ENCODE results near the gene MRPS6.

The MRPS6 gene

DNA sequence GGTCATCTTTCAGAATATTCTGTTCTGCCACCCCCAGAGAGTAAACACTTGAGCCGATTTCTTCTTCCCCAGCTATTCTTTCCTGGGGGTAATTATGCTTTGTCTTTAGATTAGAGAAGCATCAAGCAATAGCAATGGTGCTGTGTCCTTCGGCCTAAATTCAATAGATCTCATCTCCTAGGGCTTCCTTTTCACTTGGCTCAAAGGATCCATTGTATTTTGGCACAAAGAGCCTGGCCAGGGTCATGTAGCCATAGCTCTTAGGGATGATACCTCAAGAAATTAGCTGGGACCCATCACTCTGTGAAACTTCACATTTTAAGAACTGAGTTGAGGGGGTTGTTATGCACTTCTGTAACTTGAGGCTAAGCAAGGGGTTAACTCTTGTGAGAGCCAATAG is 27.0 kb downstream of the MRPS6 start:
- DNase-seq (ENCODE audit: low read depth) = no peak

DNA sequence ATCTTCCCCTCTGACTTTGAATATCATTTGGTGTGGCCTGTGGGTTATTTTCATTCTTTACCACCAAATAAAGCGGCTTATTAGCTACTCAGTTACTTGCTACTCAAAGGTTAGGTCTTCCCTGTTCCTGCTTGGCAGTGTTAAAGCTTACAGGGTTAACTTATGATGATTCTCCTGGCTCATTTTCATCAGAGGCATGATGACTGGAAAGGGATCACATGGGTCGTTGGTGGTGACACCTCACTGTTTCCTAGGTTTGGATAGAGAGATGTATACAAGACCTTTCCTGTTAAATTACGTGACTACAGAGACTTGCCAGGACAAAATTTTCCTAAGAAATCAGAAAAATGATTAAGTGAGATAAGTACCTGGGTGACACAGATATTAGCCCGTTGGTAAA is 27.4 kb downstream of the MRPS6 start:
- no peak for DNase-seq (ENCODE audit: low read depth)

DNA sequence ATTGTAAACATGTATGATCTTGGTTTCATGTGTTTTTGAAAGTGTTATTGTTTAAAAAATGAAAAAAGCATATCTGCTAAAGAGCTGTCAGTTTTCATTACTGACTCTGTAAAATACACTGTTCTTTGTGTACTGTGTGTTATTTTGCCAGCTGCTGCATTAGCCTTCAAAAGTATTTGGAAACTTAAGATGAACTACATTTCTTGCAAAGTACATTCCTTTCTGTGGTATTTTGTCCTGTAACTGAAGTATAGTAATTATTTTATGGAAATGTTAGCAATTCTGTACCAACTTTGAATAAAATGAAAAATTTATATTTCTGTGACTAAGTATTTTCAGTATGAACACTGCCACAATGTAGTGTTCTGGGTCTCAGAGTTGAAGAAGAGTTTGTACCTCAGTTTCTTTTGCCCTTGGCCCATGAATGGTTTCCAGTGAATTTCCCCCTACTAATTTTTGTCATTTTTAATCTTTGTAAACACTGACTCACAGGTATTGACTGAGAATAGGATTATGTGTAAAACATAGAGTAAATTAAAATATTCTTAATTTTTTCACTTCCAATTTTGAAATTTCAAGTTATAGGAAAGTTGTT is 32.7 kb downstream of the MRPS6 start:
- DNase-seq (ENCODE audit: low read depth) = no peak

DNA sequence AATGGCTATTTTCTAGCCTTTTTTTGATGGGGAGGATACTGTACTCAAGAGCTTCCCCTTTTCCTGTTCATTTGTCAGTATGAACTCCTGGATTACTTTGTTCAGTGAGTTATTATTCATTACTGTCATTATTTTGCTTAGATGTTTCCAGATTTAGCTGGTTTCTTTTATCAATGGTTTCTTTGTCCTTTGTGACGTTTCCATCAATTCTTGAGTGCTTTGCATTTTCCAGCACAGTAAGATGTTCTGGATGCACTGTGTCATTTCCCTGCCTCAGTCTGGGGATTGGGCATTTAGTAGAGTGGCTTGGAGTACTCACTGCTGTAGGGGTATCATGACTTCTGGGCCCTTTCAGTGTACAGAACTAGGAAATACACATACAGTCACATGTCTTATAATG is 34.2 kb downstream of the MRPS6 start:
- no peak for DNase-seq (ENCODE audit: low read depth)

DNA sequence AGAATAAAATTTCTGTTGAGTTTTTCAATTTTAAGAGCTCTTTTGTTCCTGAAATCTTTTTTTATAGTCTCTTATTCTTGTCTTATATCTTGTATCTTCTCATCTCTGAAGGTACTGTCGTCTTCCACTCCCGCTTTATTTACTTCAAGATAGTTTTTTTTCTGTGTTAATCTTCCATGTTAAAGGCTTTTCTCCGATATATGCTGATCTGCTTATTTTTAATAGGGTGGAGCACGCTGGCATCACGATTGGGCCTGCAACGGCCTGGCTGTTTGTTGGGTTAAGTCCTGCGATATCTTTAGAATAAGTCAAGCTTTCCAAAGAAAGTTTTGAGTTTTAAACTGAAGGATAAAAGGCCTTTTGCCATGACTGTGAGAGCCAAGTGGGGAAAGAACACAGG is 35.7 kb downstream of the MRPS6 start:
- no peak for DNase-seq (ENCODE audit: low read depth)

DNA sequence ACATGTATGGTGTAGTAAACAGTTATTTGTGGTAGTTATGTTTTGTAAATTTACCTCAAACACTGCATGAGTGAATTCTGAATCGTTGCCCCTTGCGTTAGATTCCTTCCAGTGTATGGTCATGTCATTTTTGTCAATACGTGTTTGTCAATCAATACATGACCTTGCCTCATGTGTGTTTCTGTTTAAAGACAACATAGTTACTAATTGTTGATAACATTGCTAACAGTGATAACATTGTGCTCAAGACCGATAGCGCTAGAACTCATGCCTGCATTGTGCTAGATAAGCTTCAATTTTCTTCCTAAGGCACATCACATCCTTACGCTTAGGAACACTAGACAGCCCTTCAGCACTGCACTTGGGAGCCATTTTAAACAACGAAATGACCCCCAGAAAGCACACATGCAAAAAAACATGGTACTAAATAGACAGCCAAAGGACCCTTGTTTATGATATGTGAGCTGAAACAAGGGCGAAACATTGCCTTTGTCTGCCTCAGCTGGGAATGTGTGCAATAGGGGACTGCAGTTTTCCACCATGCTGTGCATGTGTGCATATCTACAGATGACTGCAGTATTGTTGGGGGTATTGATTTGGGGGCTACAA is 37.3 kb downstream of the MRPS6 start:
- DNase-seq (ENCODE audit: low read depth) = no peak

DNA sequence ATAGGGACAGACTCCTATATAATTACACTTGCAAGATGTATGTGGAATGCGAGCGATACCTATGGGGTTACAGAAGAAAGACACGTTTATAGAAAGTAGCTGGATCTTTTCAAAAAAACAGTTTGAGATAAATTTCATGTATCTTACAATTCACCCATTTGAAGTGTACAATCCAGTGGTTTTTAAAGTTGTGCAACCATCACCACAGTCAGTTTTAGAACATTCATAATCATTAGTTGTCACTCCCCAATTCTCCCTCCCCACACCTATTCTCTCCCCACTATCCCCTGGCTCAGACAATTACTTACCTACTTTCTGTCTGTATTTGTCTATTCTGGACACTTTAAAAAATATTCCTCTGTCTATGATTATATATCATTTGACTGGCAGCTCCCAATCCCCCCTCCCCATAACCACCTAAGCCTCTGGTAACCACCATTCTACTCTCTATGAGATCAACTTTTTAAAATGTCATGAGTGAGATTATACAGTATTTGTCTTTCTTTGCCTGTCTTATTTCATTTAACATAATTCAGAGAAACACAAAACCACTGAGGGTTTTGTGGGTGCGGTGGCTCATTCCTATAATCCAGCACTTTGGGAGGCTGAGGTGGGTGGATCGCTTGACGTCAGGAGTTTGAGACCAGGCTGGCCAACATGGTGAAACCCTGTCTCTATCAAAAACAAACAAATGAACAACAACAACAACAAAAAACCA is 39.1 kb downstream of the MRPS6 start:
- DNase-seq (ENCODE audit: low read depth) = no peak

DNA sequence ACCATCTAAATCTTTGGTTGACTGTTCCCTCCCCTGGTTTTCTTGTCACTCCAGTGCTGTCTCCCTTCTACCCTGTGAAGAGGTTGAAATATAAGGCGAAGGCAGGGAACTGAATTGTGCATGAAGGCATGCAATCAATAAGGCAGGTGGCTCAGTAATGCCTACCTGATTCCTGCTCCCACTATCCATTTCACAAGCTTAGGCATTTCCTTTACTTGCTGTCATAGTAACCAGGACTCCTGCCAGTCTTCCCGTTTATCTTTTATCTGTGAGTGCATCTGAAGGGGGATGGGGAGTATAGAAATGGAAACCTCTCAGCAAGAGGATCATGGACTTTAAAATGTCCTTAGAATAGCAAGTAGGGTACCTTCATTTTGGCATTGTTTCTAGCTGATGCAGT is 40.5 kb downstream of the MRPS6 start:
- no peak for DNase-seq (ENCODE audit: low read depth)

DNA sequence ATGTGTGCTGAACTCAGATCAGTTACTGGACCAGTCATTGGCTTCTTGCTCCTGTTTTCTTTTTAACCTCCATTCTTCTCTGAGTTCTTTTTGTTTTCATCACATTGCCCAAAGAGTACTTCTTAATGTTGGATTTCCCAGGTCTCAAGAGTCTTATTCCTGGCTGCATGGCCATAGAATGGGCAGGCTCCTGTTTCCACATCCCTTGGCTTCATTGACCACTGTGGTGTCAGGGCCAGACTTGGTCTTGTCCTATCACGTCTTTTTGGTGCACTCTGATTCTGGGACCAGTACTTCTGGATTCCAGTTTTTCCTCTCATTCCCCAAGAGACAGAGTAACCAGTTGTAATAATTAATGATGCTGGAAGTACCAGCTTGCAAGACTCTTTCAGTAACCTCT is 41.8 kb downstream of the MRPS6 start:
- no peak for DNase-seq (ENCODE audit: low read depth)

DNA sequence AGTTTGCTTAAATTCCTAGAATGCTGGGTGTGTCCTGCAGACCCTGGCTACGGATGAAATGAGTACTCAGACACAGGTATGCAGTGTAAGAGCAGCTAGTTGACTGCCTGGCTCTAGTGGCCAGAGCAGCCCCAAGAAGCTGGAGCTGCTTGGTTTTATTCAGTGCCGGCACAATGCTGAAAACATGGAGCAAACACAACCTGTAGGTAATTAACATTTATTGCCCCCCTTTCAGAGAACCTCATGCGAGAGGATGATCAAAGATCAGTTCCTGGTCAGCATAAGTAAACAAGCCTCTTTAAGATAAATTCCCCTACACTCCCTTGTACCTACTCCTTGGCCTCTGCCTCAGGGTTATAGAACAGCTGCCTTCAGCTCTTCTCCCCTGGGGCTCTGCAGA is 43.2 kb downstream of the MRPS6 start:
- no peak for DNase-seq (ENCODE audit: low read depth)

DNA sequence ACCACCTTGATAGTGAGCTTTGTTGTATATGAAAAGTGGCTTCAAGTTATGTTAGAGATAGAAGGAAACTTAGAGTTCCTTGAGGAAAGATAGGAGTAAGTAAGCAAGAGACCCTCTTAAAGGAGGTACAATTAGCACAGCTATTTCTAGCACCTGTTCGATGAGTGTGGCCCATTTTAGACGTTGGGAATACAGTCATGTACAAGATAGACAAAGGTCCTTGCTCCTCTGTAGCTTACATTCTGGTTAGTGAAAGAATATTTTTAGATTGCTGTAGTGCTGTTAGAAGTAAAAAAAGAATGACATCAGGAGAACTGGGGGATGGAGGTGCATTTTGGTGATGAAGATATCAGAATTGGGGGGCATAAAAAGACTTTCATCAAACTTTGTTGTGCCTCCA is 47.5 kb downstream of the MRPS6 start:
- no peak for DNase-seq (ENCODE audit: low read depth)

DNA sequence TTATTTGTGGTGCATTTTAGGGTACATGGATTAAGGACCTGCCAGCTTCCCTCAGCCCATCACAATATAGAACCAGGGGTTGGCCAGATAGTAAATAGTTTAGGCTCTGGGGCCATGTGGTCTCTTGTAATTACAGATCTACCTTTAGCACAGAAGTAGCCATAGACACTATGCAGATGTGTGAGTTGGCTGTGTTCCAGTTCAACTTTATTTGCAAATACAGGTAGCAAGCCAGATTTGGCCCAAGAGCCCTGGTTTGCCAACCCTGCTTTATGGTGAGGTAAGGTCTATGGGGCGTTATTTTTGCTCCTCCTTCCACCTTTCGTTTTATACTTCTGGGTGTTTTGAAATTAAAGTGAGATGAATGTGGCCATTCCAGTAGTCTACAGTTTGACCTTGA is 48.7 kb downstream of the MRPS6 start:
- no peak for DNase-seq (ENCODE audit: low read depth)

DNA sequence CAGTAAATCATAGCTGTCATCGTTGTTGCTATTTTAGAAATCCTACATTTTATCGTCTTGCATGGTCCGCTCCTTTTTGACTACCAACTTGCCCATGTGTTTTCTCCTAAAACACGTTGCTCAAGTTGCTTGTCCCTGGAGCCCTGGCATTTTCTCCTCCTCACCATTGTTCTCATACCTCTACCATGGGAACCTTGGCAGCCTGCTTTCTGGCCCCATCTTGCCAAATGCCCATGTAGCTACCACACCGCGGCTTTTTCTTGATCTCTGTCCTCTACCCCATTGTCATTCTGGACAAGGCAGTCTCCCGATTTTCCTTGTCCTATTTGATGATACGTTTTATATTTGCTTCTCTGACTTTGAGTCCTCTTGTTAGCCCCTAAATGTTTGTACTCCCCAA is 50.2 kb downstream of the MRPS6 start:
- no peak for DNase-seq (ENCODE audit: low read depth)

DNA sequence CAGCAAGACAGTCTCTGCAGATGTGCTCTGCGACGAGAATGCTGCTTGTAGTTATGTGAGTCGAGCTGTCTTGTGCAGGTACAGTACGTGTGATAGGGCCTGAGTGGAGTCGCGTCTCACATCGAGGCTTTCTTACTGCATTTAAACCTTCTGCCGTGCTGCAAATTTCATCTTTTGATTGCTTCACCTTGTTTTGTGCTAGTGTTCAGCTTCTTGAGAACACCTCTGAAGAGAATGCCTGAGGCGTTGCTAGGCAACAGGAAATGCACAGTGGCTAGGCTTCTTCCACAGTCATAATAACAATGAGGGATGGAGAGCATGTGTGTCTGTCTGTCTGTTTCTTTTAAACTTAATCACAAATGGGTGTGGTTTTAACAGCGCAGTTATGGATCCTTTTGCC is 52.9 kb downstream of the MRPS6 start:
- no peak for DNase-seq (ENCODE audit: low read depth)

DNA sequence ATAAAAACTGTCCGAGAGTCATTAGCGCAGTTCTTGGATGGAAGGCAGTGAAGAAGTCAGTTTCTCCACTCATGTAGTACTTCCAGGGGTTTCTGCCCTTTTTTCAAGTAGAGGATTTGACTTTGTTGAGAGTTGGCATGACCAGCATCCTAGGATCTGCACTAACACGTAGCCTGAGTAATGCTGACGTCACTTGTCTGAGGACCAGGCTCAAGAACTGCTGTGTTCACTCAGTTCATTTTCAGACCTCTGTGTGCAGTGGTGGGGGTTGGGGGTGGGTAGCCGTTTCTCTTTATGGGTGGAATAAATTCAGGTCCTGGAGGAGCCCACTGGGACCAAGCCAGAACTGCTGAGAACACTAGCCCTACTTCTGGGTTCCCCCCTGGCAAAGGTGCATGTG is 53.3 kb downstream of the MRPS6 start:
- DNase-seq (ENCODE audit: low read depth) = no peak

DNA sequence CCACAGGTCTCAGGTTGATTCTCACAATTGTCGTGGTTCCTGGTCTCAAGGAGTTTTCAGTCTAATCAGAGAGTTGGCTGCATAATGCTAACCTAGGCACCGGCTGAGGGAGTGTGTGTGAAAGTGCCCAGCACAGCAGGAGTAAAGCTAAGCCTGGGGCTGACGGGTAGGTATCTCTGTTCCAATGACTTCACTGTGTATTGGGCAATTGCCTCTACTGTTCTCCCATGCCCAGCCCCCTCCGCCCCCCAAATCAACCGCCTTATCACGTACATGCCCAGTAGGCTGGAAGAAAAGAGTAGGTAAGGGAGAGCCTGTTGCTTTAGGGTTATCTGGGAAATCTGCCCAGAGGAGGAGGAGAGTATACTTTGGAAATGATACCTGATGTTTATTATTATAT is 54.7 kb downstream of the MRPS6 start:
- no peak for DNase-seq (ENCODE audit: low read depth)

DNA sequence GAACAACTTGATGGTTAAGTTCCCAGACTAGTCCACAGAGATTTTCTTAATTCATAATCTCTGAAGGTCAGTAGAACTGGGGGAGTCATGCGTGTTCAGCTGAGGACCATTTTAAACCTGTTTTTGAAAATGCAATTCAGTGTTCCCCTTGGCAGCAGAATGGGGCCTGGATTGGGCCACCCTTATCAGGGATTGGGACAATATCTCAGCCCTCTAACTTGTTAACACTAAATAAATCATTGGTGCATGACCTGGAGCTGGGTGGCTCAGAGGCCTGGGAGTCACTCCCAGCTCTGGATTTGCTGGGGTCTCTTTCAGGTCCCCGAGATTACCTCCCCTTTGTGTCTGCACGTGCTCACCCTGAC is 55.3 kb downstream of the MRPS6 start:
- no peak for DNase-seq (ENCODE audit: low read depth)

DNA sequence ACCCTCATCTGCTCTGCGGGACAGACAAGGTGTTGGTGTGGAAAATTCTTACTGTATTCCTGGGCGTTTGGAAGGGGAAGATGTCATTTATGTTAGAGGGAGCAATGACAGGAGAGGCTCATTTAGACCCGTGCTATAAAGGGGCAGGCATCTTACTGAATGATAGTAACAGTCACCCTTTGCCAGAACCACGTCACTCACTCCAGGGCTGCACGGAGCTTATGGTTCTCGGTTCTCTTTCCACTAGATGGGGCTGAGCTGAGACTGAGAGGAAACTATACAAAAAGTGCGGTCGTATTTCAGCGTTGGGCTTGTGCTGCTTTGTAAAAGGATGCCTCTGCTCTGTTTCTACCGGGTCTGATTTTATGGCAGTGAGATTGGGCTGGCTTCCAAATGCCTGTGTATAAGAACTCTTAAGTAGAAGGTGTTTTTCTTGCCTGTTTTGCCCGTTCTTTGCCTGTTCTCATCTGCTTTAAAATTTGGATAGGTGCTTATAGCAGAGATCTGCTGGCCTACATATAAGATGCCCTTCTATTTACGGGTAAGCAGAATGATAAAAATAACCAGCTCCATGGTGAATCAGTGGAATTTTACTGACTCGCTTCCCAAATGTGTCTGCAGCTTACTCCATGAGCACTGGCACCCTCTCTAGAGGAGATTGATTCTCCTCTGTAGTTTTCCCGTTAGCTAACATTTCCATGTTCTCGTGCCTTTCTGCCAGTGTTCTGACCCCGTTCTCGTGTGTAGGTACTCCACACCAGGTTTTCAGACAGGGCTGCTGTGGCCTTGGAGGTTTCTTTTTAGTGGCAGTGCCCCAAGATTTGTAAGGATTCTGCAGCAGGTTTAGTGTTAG is 55.9 kb downstream of the MRPS6 start:
- DNase-seq (ENCODE audit: low read depth) = peak; percentile 63

DNA sequence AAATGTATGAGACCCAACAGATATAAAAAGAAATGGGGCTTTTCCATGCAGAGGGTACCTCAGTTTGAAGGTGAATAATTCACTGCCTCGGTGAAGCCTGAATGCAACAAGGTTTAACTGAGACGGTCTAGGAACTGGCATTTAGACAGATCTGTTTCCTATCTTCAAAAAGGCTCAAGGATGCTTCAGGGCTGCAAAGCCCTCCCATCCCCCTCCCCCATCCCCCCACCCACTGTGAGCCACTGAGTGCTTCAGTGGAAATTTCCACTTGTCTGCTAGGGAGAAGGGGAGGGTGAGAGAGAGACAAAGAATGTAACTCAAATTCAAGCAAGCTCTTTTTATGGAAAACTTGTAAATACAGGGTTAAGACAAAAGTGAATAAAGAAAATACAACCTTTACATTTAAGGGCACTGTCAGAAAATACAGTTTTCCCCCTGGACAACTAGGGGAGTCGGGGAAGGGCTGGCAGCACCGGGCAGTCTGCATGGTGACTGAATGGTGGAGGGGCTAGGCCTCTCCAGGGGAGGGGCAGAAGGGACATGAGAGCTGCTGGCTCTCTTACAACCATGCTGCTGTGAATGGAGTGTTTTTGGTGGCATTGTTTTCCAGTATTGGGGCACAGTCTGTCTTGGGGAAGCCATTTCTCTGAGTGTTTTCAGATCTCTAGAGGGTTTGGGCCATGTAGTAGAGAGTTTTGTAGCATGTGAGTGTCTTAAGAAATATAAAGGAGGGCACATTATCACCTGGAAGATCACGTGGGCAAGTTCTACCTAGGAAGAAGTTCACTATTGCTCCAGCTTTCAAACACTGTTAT is 56.7 kb downstream of the MRPS6 start:
- no peak for DNase-seq (ENCODE audit: low read depth)

DNA sequence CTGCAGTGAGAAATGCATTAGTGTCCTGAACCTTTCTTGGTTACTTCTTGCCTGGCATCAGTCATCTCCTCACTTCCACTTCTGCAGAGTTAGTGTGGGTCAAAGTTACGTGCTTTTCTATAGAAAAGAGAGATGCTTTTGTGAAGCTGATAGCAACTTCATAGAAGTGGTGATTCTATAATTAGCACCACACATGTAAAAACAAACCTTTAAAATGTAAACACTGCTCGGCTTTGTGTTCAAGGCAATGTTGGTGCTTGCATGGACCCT is 57.3 kb downstream of the MRPS6 start:
- DNase-seq (ENCODE audit: low read depth) = no peak

DNA sequence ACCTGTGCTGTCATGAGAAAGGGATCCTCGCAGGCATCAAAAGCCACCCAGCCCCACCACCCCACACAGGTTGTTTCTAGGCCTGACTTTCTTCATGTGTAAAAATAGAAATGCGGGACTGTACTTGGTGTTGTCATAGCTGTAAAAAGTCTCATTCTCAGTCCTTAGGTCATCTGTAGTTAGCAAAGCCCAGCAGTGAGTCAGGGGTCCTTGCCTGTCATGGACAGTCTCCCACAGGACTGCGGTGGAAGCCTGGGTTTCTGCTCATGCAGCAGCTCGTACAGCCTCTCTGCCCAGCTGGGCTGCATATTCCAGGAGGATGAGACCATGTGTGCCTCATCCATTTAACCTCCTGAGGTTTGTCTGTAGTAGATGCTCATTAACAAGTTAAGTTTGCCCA is 58.2 kb downstream of the MRPS6 start:
- no peak for DNase-seq (ENCODE audit: low read depth)

DNA sequence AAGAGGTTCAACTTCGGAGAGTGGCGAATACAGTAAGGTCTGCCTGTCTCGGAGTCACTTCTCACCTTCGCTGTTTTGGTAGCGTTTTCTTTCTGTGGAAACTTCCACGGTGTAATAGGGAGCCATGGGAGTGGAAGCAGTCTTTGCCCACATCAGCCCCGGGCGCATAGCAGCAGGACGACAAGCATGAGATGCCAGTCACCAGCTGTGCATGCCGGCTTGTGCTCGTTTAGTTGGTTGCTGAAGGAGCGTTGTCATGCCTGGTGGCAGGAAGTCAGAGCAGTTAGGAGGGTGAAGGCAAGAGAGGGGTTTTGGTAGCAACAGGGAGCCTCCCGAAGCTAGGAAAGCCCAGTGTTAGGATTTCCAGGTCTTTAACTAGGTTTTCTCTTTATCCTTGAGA is 58.8 kb downstream of the MRPS6 start:
- no peak for DNase-seq (ENCODE audit: low read depth)
